HCT116 (cell line): Measurements from ENCODE around the gene PRKAG2. TPM values are rescaled to one million over a fixed set of nuclear protein-coding genes. Genes with fewer than 3 reads are reported as not detected.

Source experiments
- ATAC-seq: fragments of 200-7000 bp; cut with Tn5 transposase; 2 replicates; pipeline ENCODE4 v1.9.1; 2020; ENCODE audit warnings: mild to moderate bottlenecking, moderate library complexity
- BruUV-seq: library from RNA; stranded (reverse); fragments of 400-500 nt; replicated peaks from 2 replicates; lab custom pipeline; 2021; lab: Mats Ljungman, UMichigan
- CTCF ChIA-PET: fragments of 300-600 bp; sonication (Branson Sonifier 250); formaldehyde crosslinking; loops from one replicate; lab custom pipeline; 2021; ENCODE audit warnings: antibody characterized with exemption; lab: Charles Lee
- POLR2A ChIA-PET: fragments of 300-600, 350-600 bp; sonication (Branson Sonifier 250); formaldehyde crosslinking; loops from one replicate; lab custom pipeline; 2021; ENCODE audit warnings: antibody characterized with exemption; lab: Charles Lee
- RAD21 ChIA-PET, 2 experiments: fragments of 300-600 bp; sonication (Branson Sonifier 250); formaldehyde crosslinking; loops; one replicate each; lab custom pipeline; 2023; ENCODE audit warnings: low total read pairs in 2 of 2; ENCODE audit not compliant: uncharacterized antibody in 2 of 2, unreplicated experiment in 2 of 2, low non-redundant PET in 1 of 2; lab: Charles Lee
- DNase-seq: peaks from one replicate; pipeline ENCODE4 v3.0.0-alpha.2; 2010; ENCODE audit warnings: low read depth, low spot score
- H2AFZ ChIP-seq: fragments of 200-600 bp; shearing (Covaris generic), sonication (generic); 2 replicates; pipeline ENCODE4 v1.6.1; 2017; ENCODE audit warnings: low read depth, mixed run types, mixed read lengths, antibody characterized with exemption, low read length; ENCODE audit not compliant: poor library complexity, severe bottlenecking
- H3K27ac ChIP-seq: 2 replicates; pipeline ENCODE4 v1.5.1; 2012; ENCODE audit warnings: low read depth, low read length
- H3K27me3 ChIP-seq: fragments of 200-600 bp; sonication (generic); 2 replicates; pipeline ENCODE4 v1.6.1; 2016; ENCODE audit warnings: mixed run types, low read length, mixed read lengths; ENCODE audit not compliant: insufficient read depth
- H3K36me3 ChIP-seq, 2 experiments: fragments of 200-500 bp in 1 of 2; fragments of 200-600 bp in 1 of 2; sonication (Bioruptor generic) in 1 of 2; sonication (generic) in 1 of 2; 2 replicates each; pipeline versions ENCODE4 v1.5.1 to v1.6.1; 2014 to 2016; ENCODE audit warnings: low read length in 2 of 2, inconsistent platforms in 1 of 2, mixed read lengths in 1 of 2, mixed run types in 1 of 2; ENCODE audit not compliant: insufficient read depth in 2 of 2, control insufficient read depth in 1 of 2
- H3K4me1 ChIP-seq, 2 experiments: fragments of 200-600 bp in 1 of 2; sonication (generic) in 1 of 2; 2 replicates each; pipeline versions ENCODE4 v1.5.1 to v1.6.1; 2012 to 2017; ENCODE audit warnings: low read length in 2 of 2, inconsistent platforms in 1 of 2, mild to moderate bottlenecking in 1 of 2, mixed read lengths in 1 of 2, mixed run types in 1 of 2, moderate library complexity in 1 of 2; ENCODE audit not compliant: insufficient read depth in 2 of 2, control insufficient read depth in 1 of 2
- H3K4me2 ChIP-seq: fragments of 200-600 bp; sonication (generic); 2 replicates; pipeline ENCODE4 v1.6.1; 2017; ENCODE audit warnings: mixed run types, low read length, mixed read lengths
- H3K4me3 ChIP-seq, 2 experiments: fragments of 200-600 bp in 1 of 2; sonication (generic) in 1 of 2; replicated peaks in 1 of 2; 2 replicates each; pipeline ENCODE4 v1.5.1; 2011 to 2016; ENCODE audit warnings: low read length in 2 of 2, control low read depth in 1 of 2, low read depth in 1 of 2, mild to moderate bottlenecking in 1 of 2, mixed read lengths in 1 of 2, mixed run types in 1 of 2
- H3K79me2 ChIP-seq: fragments of 200-600 bp; sonication (generic); 2 replicates; pipeline ENCODE4 v1.6.1; 2017; ENCODE audit warnings: mild to moderate bottlenecking, mixed run types, low read length, moderate library complexity, mixed read lengths; ENCODE audit not compliant: insufficient read depth
- H3K9ac ChIP-seq: fragments of 200-600 bp; sonication (generic); 2 replicates; pipeline ENCODE4 v1.6.1; 2016; ENCODE audit warnings: low read length, mixed read lengths
- H3K9me2 ChIP-seq: fragments of 200-600 bp; sonication (generic), shearing (Covaris generic); 2 replicates; pipeline ENCODE4 v1.6.1; 2017; ENCODE audit warnings: mixed run types, mild to moderate bottlenecking, moderate library complexity; ENCODE audit not compliant: insufficient read depth
- H3K9me3 ChIP-seq, 2 experiments: fragments of 200-500 bp in 1 of 2; fragments of 200-600 bp in 1 of 2; sonication (Bioruptor generic) in 1 of 2; sonication (generic) in 1 of 2; 2 replicates each; pipeline ENCODE4 v1.6.1; 2014 to 2017; ENCODE audit warnings: low read length in 2 of 2, mixed read lengths in 2 of 2, inconsistent platforms in 1 of 2, low read depth in 1 of 2, mild to moderate bottlenecking in 1 of 2, mixed run types in 1 of 2, moderate library complexity in 1 of 2; ENCODE audit not compliant: control insufficient read depth in 1 of 2, insufficient read depth in 1 of 2
- H4K20me1 ChIP-seq: fragments of 200-600 bp; sonication (generic), shearing (Covaris generic); 2 replicates; pipeline ENCODE4 v1.6.1; 2017; ENCODE audit warnings: mixed run types, mild to moderate bottlenecking, moderate library complexity; ENCODE audit not compliant: insufficient read depth
- CBX3 ChIP-seq: IDR thresholded peaks from 2 replicates; pipeline ENCODE4 v1.6.1; 2012; ENCODE audit warnings: low read depth
- CTCF ChIP-seq, 3 experiments: fragments of 200-600 bp in 1 of 3; sonication (generic) in 1 of 3; IDR thresholded peaks in 2 of 3; conservative IDR thresholded peaks in 1 of 3; 2 replicates each; pipeline ENCODE4 v1.5.1; 2012 to 2017; ENCODE audit warnings: low read depth in 2 of 3, low read length in 2 of 3, antibody characterized with exemption in 1 of 3, borderline replicate concordance in 1 of 3, control low read depth in 1 of 3, mild to moderate bottlenecking in 1 of 3, mixed read lengths in 1 of 3, mixed run types in 1 of 3, moderate library complexity in 1 of 3; ENCODE audit not compliant: insufficient read depth in 1 of 3
- EGR1 ChIP-seq: IDR thresholded peaks from 2 replicates; pipeline ENCODE4 v1.6.1; 2012; ENCODE audit warnings: low read depth
- FOSL1 ChIP-seq: IDR thresholded peaks from 2 replicates; pipeline ENCODE4 v1.6.1; 2012; ENCODE audit warnings: low read depth
- MAX ChIP-seq: IDR thresholded peaks from 2 replicates; pipeline ENCODE4 v1.6.1; 2012
- POLR2A ChIP-seq: IDR thresholded peaks from 2 replicates; pipeline ENCODE4 v1.7.0; 2011; ENCODE audit warnings: borderline replicate concordance; ENCODE audit not compliant: insufficient read depth, insufficient read length; ENCODE audit errors: extremely low read depth
- REST ChIP-seq: IDR thresholded peaks from 2 replicates; pipeline ENCODE4 v1.6.1; 2012; ENCODE audit warnings: low read depth
- SP1 ChIP-seq: IDR thresholded peaks from 2 replicates; pipeline ENCODE4 v1.6.1; 2012; ENCODE audit warnings: low read depth
- SRF ChIP-seq: IDR thresholded peaks from 2 replicates; pipeline ENCODE4 v1.6.1; 2012; ENCODE audit warnings: low read depth
- YY1 ChIP-seq: IDR thresholded peaks from 2 replicates; pipeline ENCODE4 v1.6.1; 2011; ENCODE audit warnings: low read length, low read depth, moderate library complexity, mild to moderate bottlenecking; ENCODE audit not compliant: insufficient replicate concordance; ENCODE audit errors: extremely low read depth
- ZNF274 ChIP-seq: fragments of 200-500 bp; sonication (Bioruptor generic); IDR thresholded peaks from 2 replicates; pipeline ENCODE4 v1.6.1; 2014; ENCODE audit warnings: mild to moderate bottlenecking, low read depth, low read length, inconsistent platforms
- intact Hi-C: fragments of 100-400 bp; cut with micrococcal nuclease; formaldehyde crosslinking; loops from 2 replicates; pipeline ENCODE4 v1.10.0; 2022
- total RNA-seq: library from RNA; stranded (reverse); gene quantifications from one replicate; pipeline ENCODE4 v1.2.1, GENCODE V29; 2021; ENCODE audit not compliant: unreplicated experiment

PRKAG2 gene
- total RNA-seq, 1 experiment from 2014 or later = 23.6 TPM

- no peak; the same call in 1 of the 2 replicates for TF ChIP-seq SP1
- TF ChIP-seq, all 23 proteins: peak for 0
Observed at GRCh38 chr7:151630851-151631569, 245.9 kb downstream of the PRKAG2 start (continued).

GRCh38 chr7:151630358-151630757 lies 246.6 kb downstream of the PRKAG2 start:
- no peaks in the 10 kb centered on the region for H3K36me3 ChIP-seq
- RAD21 ChIA-PET = no interaction called here
- no peak overlapping the region for H2AFZ ChIP-seq
- H3K4me1 ChIP-seq = peaks cover 6 to 16% of the 10 kb centered on the region in 2 experiments
- H3K27ac ChIP-seq = no peak overlapping the region
- no peaks in the 10 kb centered on the region for H3K9me2 ChIP-seq
- DNase-seq (no peak), ATAC-seq (no peak)
- no TSS peak for BruUV-seq
- peak overlapping the region; percentile 99 for H3K4me2 ChIP-seq
- peak overlapping the region; percentile 50 to 89 for H3K4me3 ChIP-seq
- H3K9me3 ChIP-seq = no peaks in the 10 kb centered on the region
- CTCF ChIA-PET = interaction anchor here (2.7 kb wide), 1 partner anchor 10 kb away, joined by 15 read pairs; no protein-coding TSS in a partner anchor
- intact Hi-C loops = no loop called here
- H3K27me3 ChIP-seq = no peaks in the 10 kb centered on the region
- H4K20me1 ChIP-seq = no peaks in the 10 kb centered on the region
- peaks cover 42% of the 10 kb centered on the region for H3K79me2 ChIP-seq
- POLR2A ChIA-PET = interaction anchor here (0.9 kb wide), 1 partner anchor 10 kb away, joined by 3 read pairs; no protein-coding TSS in a partner anchor
- peak overlapping the region; percentile 78; the same call in 1 of the 2 replicates for H3K9ac ChIP-seq
- TF ChIP-seq SRF = no peak
- TF ChIP-seq REST = no peak
- TF ChIP-seq SP1 = no peak
- TF ChIP-seq YY1 = no peak
- TF ChIP-seq CTCF (IDR thresholded peaks at IDR 0.05 in 2 of 3, conservative IDR thresholded peaks at IDR 0.05 in 1 of 3; ENCODE audit: borderline replicate concordance in 1 of 3, insufficient read depth in 1 of 3, low read depth in 2 of 3, low read length in 2 of 3) = no peak
- no peak for TF ChIP-seq MAX
- no peak for TF ChIP-seq POLR2A
- no peak for TF ChIP-seq CBX3
- TF ChIP-seq ZNF274 = no peak
- TF ChIP-seq FOSL1 = no peak
- no peak for TF ChIP-seq EGR1
